GM12872 (cell line): ENCODE data around the gene FAM50A.

Experiments
- TF ChIP-seq, protein P1 (sequence below): IDR thresholded peaks from 3 replicates; pipeline ENCODE4 v1.5.1; 2011; ENCODE audit warnings: low read depth, mild to moderate bottlenecking, low read length, moderate library complexity; ENCODE audit not compliant: insufficient read depth

Gene FAM50A, protein sequence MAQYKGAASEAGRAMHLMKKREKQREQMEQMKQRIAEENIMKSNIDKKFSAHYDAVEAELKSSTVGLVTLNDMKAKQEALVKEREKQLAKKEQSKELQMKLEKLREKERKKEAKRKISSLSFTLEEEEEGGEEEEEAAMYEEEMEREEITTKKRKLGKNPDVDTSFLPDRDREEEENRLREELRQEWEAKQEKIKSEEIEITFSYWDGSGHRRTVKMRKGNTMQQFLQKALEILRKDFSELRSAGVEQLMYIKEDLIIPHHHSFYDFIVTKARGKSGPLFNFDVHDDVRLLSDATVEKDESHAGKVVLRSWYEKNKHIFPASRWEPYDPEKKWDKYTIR

DNA sequence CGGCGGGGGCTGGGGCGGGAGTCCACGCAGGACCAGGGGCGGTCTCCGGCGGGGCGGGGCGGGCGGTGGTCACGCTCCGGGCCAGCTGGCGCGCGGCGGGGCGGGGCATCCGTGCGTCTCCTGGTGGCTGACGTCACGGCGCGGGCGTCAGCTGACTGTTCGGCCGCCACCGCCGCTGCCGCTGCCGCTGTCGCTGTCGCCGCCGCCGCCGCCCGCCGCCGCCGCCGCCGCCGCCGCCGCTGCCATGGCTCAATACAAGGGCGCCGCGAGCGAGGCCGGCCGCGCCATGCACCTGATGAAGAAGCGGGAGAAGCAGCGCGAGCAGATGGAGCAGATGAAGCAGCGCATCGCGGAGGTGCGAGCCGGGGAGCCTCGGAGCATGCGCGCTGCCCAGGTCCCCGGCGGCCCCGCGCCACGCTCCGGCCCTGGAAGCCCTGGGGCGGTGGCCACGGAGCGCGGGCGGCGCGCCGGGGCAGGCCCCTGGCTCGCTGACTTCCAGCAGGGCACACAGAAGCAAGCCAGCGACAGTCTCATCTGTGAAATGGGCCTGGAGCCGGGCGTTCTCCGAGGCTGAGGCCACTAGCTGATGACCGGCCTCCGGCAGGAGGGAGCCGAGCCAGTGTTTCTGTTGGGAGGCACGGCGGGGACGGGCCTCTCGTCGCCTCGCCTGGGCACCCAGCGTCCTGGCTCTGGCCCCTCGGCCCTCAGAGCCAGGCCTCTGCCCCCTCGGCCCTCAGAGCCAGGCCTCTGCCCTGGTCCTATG is at the start of gene FAM50A:
TSS of gene FAM50A (plus strand) at position 150 of the 763 bp plus-strand sequence. CDS start at position 245, 95 bp downstream.
- TF ChIP-seq, protein P1, sequence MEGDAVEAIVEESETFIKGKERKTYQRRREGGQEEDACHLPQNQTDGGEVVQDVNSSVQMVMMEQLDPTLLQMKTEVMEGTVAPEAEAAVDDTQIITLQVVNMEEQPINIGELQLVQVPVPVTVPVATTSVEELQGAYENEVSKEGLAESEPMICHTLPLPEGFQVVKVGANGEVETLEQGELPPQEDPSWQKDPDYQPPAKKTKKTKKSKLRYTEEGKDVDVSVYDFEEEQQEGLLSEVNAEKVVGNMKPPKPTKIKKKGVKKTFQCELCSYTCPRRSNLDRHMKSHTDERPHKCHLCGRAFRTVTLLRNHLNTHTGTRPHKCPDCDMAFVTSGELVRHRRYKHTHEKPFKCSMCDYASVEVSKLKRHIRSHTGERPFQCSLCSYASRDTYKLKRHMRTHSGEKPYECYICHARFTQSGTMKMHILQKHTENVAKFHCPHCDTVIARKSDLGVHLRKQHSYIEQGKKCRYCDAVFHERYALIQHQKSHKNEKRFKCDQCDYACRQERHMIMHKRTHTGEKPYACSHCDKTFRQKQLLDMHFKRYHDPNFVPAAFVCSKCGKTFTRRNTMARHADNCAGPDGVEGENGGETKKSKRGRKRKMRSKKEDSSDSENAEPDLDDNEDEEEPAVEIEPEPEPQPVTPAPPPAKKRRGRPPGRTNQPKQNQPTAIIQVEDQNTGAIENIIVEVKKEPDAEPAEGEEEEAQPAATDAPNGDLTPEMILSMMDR, result no peak

DNA sequence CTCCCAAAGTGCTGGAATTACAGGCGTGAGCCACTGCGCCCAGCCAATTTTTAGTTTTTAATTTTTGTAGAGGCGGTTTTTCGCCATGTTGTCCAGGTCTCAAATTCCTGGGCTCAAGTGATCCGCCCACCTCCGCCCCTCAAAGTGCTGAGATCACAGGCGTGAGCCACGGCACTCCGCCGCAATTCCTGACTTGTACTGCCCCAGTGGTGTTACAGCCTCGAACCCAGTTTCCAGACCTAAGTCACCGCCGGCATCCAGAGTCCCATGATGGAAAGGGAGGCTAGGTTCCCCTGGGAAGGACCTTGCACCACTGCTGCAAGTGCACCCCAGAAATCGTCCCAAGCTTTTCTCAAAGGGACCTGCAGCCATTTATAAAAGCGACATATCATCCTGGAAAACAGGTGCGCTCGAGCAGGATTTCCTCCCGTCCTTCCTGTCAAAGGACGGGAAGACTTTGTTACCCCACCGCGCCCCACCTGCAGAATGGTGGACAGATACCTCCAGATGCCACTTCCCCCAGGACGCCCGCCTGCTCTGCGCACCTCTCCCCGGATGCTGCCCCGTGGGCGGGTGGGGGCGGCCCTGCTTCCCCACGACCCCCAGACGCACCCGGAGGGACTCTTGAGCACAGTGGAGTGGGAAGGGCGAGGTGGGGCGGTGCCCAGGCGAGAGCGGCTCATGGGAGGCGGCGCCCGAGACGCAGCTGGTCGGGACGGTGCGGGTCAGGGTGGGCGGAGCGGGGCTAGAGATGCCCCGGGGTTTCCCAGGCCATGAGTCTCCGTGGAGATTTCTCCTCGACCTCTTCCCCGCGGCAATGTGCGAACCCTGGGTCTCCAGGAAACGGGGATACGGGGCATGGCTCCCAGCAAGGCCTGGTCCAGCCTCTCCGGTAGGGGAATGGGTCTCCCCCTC is 46.7 kb upstream of the FAM50A start:
- TF ChIP-seq, protein P1, result no peak

DNA sequence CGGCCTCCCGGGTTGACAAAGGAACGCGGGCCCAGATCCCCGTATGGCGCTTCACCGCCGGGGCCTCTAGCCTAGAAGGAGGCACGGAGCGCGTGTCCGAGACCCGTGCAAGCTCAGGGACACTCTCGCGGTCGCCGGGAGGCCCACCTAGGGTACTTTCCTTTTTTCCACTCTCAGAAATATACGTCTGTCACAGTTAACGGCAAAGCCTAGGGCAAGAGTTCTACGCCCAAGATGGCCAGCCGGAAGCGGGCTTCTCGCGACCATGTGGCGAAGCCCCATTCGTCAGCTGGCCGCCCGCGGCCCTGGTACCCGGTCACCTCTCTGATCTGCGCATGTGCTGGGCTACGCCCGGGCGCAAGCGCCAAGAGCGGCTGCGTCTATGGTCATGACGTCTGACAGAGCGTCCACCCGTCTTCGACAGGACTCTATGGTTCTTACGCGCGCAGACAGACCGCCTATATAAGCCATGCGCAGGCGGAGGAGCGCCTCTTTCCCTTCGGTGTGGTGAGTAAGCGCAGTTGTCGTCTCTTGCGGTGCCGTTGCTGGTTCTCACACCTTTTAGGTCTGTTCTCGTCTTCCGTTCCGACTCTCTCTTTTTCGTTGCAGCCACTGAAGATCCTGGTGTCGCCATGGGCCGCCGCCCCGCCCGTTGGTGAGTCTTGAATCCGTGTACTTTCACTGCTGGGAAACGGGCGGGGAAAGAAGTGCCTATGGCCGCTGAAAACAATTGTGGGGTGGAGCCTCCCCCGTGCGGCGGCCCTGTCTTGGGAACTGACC is 45.9 kb upstream of the FAM50A start, which contains the start of gene RPL10:
TSS of gene RPL10 (plus strand) at position 490 of the 780 bp plus-strand sequence. CDS start at position 633, 143 bp downstream.
- TF ChIP-seq, protein P1, result no peak

DNA sequence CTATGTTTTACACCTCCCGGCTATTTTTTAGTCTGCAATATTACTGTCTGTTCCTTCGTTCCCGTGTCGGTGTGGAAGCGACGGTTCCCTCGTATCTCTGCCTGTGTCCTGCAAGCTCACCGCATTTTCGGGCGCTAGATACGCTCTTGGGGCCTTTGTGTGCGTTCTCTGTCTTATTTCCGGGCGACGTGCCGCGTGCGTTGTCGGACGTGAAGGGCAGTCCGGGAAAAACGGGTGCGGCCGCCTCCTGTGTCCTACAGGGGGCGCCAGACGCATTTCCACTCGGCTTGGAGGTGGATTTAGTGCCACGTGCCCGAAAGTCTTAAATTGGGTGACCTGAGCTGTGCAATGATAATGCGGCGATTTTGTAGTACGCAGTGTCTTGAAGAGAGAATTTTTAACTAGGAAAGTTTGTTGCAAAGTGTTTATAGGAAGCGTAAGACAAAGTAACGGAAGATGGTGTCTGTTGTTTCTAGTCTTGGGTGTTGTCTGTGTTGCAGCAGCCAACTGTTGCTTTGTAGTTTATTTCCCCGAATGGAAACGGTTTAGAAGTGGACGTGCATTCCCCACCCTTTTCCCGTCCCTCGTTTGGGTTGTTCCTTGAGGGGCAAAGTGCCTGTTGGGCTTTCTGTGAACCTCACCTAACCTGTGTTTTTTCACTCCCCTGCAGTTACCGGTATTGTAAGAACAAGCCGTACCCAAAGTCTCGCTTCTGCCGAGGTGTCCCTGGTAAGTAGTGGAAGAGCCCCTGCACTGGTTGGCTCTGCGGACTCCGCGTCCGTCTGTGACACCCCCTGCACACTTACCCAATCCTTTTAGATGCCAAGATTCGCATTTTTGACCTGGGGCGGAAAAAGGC is 45.0 kb upstream of the FAM50A start:
- TF ChIP-seq, protein P1, result peak; percentile 65

DNA sequence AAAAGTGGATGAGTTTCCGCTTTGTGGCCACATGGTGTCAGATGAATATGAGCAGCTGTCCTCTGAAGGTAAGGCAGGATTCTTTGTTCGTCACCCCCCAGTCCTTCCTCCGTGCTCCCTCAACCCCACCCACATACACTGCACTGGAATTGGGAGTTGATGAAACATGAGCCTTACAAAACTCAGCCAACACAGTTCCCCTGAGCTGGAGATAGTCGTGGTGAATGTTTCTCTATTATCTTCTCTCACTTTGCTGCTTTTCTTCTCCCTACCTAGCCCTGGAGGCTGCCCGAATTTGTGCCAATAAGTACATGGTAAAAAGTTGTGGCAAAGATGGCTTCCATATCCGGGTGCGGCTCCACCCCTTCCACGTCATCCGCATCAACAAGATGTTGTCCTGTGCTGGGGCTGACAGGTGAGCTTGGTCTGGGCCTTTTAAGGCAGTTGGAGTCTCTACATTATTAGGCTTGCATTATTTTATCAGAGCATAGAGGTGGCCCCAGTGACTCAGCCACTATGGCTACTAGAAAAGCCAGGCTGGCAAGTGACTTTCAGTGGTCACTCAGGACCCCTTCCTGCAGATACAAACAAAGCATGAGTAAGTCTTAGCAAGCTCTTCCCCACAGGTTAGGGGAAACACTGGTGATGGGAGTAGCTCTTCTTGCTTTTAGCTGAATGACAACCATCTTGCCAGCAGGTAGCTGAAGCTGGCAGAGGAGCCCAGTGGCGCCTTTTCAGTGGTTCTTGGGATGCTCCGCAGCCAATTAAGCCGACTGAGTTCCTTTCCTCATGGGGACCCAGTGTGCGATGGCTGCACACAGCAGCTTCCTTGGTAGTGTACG is 44.2 kb upstream of the FAM50A start:
- TF ChIP-seq, protein P1, result no peak
